T47D (cell line): Measurements from ENCODE around the gene P2RY11.
A peak's percentile ranks its signal among the peaks of the same experiment; 100 is the strongest.

Experiments
- DNase-seq, 2 experiments: peaks; one replicate each; pipeline versions ENCODE4 v3.0.0 to v3.0.0-alpha.2; 2011 to 2012; ENCODE audit warnings: low read depth in 1 of 2, low spot score in 1 of 2
- JUND ChIP-seq: IDR thresholded peaks from 2 replicates; pipeline ENCODE4 v1.6.1; 2012; ENCODE audit warnings: low read depth
- in situ Hi-C: cut with HindIII; loops from 2 replicates; pipeline ENCODE4 v1.10.0; 2016; ENCODE audit warnings: low sequenced_read_pairs, low pct_unique_long_range_greater_than_20kb

The P2RY11 gene, protein sequence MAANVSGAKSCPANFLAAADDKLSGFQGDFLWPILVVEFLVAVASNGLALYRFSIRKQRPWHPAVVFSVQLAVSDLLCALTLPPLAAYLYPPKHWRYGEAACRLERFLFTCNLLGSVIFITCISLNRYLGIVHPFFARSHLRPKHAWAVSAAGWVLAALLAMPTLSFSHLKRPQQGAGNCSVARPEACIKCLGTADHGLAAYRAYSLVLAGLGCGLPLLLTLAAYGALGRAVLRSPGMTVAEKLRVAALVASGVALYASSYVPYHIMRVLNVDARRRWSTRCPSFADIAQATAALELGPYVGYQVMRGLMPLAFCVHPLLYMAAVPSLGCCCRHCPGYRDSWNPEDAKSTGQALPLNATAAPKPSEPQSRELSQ

DNA sequence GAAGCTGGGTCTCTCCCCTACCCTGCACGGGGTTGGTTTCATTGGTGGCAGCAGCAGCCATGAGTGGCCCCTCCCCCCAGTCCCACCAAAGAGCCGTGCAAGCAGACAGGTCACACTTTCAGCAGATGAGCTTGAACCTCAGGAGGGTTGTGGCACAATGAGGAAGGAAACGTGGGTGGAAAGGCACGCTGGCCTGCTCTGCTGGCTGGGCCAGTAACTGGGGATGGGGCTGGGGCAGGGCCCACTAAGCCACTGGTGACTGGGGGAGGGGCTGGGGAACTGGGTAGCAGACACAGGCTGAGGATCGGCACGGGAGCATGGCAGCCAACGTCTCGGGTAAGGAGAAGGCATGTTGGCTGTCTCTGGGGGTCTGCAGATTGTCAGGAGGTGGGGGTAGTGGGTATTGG lies at the start of gene P2RY11:
Gene P2RY11, plus strand, starts transcription at position 289 of the 407 bp plus-strand sequence. Its CDS starts 29 bp downstream, at position 318.
- DNase-seq = no peak
- no peak for TF ChIP-seq JUND
- in situ Hi-C loops = no loop called here

DNA sequence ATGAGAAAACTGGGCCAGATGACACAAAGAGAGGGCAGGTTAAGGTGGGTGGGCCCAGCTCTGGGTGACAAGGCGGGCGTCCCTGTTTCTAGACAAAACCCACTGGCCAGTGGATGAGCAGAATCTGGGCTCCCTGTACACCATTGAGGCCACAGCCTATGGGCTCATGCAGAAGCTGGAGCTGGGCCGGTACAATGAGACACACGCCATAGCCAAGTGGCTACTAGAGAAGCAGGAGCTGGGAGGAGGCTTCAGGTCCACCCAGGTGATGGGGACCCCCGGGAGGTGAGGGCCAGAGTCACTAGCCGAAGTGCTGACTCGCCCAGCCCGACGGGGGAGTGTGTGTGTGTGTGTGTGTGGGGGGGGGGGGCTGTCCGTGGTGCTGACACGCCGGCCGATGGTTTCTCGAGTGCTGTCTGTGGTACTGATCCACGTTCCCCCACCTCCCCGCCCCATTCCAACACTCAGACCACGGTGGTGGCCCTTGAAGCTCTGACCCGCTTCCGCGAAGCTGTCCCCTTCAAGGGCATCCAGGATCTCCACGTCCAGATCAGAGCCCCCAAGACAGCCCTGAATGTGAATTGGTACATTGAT lies 49.7 kb upstream of the P2RY11 start:
- in situ Hi-C loops = no loop called here
- DNase-seq = peak; percentile 9 to 60
- no peak for TF ChIP-seq JUND

- no peak for TF ChIP-seq JUND
- in situ Hi-C loops = no loop called here
- no peak for DNase-seq
Observed at GRCh38 chr19:10068205-10068604, 43.3 kb upstream of the P2RY11 start.

DNA sequence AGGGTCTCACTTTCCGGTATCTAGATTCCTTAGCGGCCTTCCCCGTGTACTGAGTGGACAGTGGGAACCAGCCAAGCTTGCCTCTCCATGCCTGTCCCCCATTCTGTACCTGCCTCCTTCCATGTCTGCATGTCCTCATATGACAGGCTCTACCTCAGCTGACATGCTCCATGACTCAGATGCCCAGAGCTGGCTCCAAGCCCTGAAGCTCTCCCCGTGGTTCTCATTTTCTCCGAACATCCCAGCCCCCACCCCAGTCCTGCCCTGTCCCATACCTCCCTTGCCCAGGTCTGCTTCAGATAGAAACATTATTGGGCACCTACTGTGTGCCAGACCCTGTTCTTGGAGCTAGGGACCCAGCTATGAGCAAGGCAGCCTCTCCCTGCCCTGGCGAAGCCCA lies 42.4 kb upstream of the P2RY11 start:
- in situ Hi-C loops = no loop called here
- TF ChIP-seq JUND = no peak
- DNase-seq = no peak

- no peak for DNase-seq
- in situ Hi-C loops = no loop called here
- no peak for TF ChIP-seq JUND
Observed at GRCh38 chr19:10070730-10071446, 40.6 kb upstream of the P2RY11 start.

DNA sequence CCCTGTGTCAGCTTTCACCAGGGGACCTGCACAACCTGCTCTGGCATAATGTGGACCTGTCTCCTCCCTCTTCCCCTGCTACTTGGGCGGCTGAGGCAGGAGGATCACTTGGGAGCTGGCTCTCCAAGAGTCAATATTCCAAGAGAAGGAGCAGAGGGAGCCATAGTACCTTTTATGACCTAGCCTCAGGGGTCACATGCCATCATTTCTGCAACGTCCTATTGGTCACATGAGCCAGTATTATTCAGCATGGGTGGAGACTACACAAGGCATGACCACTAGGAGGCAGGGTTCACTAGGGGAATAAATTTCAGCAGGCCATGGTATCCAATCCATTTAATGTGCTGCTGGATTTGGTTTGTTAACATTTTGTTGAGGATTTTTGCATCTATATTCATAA lies 37.3 kb upstream of the P2RY11 start:
- DNase-seq = peak in 1 of 2 experiments; percentile 39
- no peak for TF ChIP-seq JUND
- in situ Hi-C loops = no loop called here

DNA sequence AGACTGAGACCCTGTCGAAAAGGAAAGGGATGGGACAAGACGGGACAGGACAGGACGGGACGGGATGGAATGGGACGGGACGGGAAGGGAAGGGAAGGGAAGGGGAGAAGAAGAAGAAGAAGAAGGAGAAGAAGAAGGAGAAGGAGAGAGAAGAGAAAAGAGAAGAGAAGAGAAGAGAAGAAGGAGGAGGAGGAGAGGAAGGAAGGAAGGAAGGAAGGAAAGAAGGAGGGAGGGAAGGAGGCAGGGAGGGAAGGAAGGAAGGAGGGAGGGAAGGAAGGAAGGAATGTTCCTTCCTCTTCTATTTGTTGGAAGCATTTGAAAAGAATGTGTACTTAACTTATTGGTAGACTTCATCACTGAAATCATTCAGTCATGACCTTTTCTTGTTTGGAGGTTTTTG lies 35.0 kb upstream of the P2RY11 start:
- no peak for TF ChIP-seq JUND
- DNase-seq = no peak
- in situ Hi-C loops = no loop called here

GRCh38 chr19:10078329-10078728 lies 33.2 kb upstream of the P2RY11 start:
- TF ChIP-seq JUND = no peak
- in situ Hi-C loops = no loop called here
- no peak for DNase-seq

DNA sequence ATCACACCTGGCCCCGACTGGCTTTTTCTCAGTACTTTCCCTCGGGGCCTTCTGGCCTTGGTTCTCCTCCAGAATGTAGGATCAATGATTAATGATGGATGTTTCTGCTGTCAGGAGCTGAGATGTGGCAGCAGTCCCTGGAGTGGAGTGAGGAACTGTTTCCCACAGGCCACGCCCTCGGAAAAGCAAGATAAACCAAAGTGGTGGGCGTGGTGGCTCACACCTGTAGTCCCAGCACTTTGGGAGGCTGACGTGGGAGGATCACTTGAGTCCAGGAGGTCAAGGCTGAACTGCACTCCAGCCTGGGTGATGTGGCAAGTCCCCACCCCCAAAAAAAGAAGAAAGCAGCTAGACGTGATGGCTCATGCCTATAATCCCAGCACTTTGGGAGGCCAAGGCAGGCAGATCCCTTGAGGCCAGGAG lies 32.5 kb upstream of the P2RY11 start:
- in situ Hi-C loops = no loop called here
- no peak for TF ChIP-seq JUND
- DNase-seq = no peak

GRCh38 chr19:10083911-10084310 lies 27.6 kb upstream of the P2RY11 start:
- no peak for DNase-seq
- no peak for TF ChIP-seq JUND
- in situ Hi-C loops = no loop called here

GRCh38 chr19:10084803-10085202 lies 26.7 kb upstream of the P2RY11 start:
- no peak for TF ChIP-seq JUND
- in situ Hi-C loops = no loop called here
- DNase-seq = no peak

DNA sequence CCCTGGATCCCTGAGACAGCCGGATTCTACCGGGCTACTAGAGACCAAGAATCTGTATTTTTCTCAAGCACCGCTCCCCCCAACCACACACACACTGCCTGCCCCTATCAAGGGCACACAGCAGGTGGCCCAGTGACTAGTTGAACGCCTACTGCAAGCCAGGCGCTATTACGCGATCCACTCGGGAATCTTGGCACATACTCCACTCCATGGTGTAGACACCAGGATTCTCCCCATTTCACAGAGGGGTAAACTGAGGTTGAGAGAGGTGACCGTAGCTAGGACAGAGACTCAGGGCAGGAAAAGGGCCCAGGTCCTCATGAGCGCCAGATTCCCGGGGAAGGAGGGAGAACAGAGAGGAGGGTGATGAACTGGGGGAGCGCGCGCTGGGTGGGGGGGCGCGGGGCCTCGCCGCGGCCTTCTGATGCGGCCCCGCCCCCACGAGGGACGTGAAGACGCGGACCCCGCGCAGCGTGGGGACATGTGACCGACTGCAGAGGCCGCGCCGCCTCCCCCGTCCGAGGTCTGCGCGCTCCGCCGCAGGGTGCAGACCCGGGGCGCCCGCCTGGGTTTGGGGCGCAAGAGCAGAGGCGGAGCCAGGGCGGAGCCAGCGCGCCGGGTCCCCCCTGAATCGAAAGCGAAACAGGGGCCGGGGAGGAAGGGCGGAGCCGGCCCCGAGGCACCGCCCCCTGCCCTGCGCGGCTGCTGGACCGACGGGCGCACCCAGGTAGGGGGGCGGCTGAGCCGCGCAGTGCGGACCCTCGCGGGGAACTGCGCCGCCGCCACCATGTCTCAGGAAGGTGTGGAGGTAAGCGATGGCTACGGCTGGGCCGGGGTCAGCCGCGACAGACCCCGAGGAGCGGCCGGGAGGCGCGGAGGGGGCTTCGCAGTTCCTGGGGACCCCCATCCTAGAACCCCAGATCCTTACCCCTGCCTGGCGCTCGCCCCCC lies 25.6 kb upstream of the P2RY11 start, which contains the start of gene SHFL:
Gene SHFL, plus strand, starts transcription at position 677 of the 950 bp plus-strand sequence. Its CDS starts 111 bp downstream, at position 788.
- DNase-seq = peak; percentile 47 to 50

More for the DNA sequence above, 25.6 kb upstream of the P2RY11 start, which contains the start of gene SHFL:
- no peak for TF ChIP-seq JUND
- in situ Hi-C loops = no loop called here
